ENCODE measurements around the gene MTA1. TPM values are rescaled to one million over a fixed set of nuclear protein-coding genes. Genes with fewer than 3 reads are reported as not detected.

Gene MTA1
- total RNA-seq, 1 donor from 2014 or later, result 192 TPM

GRCh38 chr14:105388976-105389375 lies 30.7 kb upstream of the MTA1 start:
- Histone ChIP-seq H3K27me3 (ENCODE audit: low read depth) (no peaks in the 10 kb centered on the region), H3K4me1 (no peaks in the 10 kb centered on the region), H3K36me3 (peaks cover 38% of the 10 kb centered on the region), H3K4me3 (no peak overlapping the region), H3K27ac (replicated peaks) (peak overlapping the region; percentile 55), H3K9me3 (replicated peaks) (no peaks in the 10 kb centered on the region)
- no peak for TF ChIP-seq CTCF (IDR thresholded peaks at IDR 0.05; ENCODE audit: borderline replicate concordance)
- intact Hi-C loops (cut with micrococcal nuclease), result no loop called here
- no peak for DNase-seq

- peak overlapping the region; percentile 55 for H3K27ac ChIP-seq (replicated peaks)
- intact Hi-C loops (cut with micrococcal nuclease), result no loop called here
- no peak for TF ChIP-seq CTCF (IDR thresholded peaks at IDR 0.05; ENCODE audit: borderline replicate concordance)
- no peaks in the 10 kb centered on the region for H3K4me1 ChIP-seq
- H3K9me3 ChIP-seq (replicated peaks), result no peaks in the 10 kb centered on the region
- peaks cover 37% of the 10 kb centered on the region for H3K36me3 ChIP-seq
- H3K4me3 ChIP-seq, result no peak overlapping the region
- no peaks in the 10 kb centered on the region for H3K27me3 ChIP-seq (ENCODE audit: low read depth)
- DNase-seq, result no peak
Measured at GRCh38 chr14:105389534-105389933, 30.1 kb upstream of the MTA1 start.

- intact Hi-C loops (cut with micrococcal nuclease), result no loop called here
- H3K27ac ChIP-seq (replicated peaks), result peak overlapping the region; percentile 55
Measured at GRCh38 chr14:105389976-105390848, 29.4 kb upstream of the MTA1 start.

GRCh38 chr14:105390849-105391500 lies 28.7 kb upstream of the MTA1 start:
- peak overlapping the region; percentile 55 for H3K27ac ChIP-seq (replicated peaks)
- H3K36me3 ChIP-seq, result peaks cover 29% of the 10 kb centered on the region
- no peaks in the 10 kb centered on the region for H3K9me3 ChIP-seq (replicated peaks)
- no peak for DNase-seq
- intact Hi-C loops (cut with micrococcal nuclease), result no loop called here
- no peak for TF ChIP-seq CTCF (IDR thresholded peaks at IDR 0.05; ENCODE audit: borderline replicate concordance)
- H3K4me1 ChIP-seq, result no peaks in the 10 kb centered on the region
- no peak overlapping the region for H3K4me3 ChIP-seq
- no peaks in the 10 kb centered on the region for H3K27me3 ChIP-seq (ENCODE audit: low read depth)

More at GRCh38 chr14:105389976-105390848, 29.4 kb upstream of the MTA1 start:
- Histone ChIP-seq H3K4me1 (no peaks in the 10 kb centered on the region), H3K27me3 (ENCODE audit: low read depth) (no peaks in the 10 kb centered on the region), H3K9me3 (replicated peaks) (no peaks in the 10 kb centered on the region), H3K4me3 (no peak overlapping the region), H3K36me3 (peaks cover 35% of the 10 kb centered on the region)
- no peak for DNase-seq
- TF ChIP-seq CTCF (IDR thresholded peaks at IDR 0.05; ENCODE audit: borderline replicate concordance), result no peak

GRCh38 chr14:105391541-105391940 lies 28.1 kb upstream of the MTA1 start:
- Histone ChIP-seq H3K27ac (replicated peaks) (no peak overlapping the region), H3K36me3 (peaks cover 23% of the 10 kb centered on the region), H3K4me3 (no peak overlapping the region), H3K27me3 (ENCODE audit: low read depth) (no peaks in the 10 kb centered on the region), H3K9me3 (replicated peaks) (no peaks in the 10 kb centered on the region), H3K4me1 (no peaks in the 10 kb centered on the region)
- intact Hi-C loops (cut with micrococcal nuclease), result no loop called here
- TF ChIP-seq CTCF (IDR thresholded peaks at IDR 0.05; ENCODE audit: borderline replicate concordance), result no peak
- DNase-seq, result no peak

All from left ventricle myocardium inferior (tissue), 1 donor.